ENCODE results near the gene SMURF2. TPM values are rescaled to one million over a fixed set of nuclear protein-coding genes. Genes with fewer than 3 reads are reported as not detected.

SMURF2 gene
- polyA plus RNA-seq, 1 donor from 2014 or later, result 55.2 TPM

DNA sequence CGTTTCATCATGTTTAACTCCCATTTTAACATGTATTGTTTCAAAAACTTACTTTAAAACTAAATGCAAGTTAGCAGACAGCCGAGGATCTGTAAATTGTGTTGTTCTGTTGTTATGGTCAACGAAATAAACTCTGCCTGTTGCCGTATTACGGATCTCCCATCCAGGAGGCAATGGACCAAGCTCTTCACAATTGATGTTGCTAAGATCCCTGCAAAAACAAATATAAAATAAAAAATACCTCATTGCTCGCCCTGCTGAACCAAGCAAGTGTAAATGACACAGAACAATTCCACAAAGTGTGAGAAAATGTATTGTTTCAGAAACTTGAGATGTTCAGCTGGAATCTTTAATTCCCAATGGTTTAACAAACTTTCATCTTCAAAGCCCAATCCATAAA is 90.4 kb downstream of the SMURF2 start:
- H3K79me2 ChIP-seq (replicated peaks; ENCODE audit: insufficient read depth, low read length), result no peaks in the 10 kb centered on the region
- no peak overlapping the region for H2AFZ ChIP-seq (ENCODE audit: low read depth, low read length)
- no peaks in the 10 kb centered on the region for H3F3A ChIP-seq (ENCODE audit: insufficient read depth, low read length, poor library complexity, severe bottlenecking)
- no peak overlapping the region for H3K4me2 ChIP-seq (ENCODE audit: low read length)
- no peak overlapping the region for H3K4me3 ChIP-seq (ENCODE audit: low read length)
- no peaks in the 10 kb centered on the region for H3K9me3 ChIP-seq (ENCODE audit: low read length)
- no peak overlapping the region for H3K9ac ChIP-seq (ENCODE audit: low read length)
- H3K9me2 ChIP-seq (ENCODE audit: insufficient read depth, low read length), result no peaks in the 10 kb centered on the region
- no peaks in the 10 kb centered on the region for H3K36me3 ChIP-seq (ENCODE audit: insufficient read depth, low read length)
- TF ChIP-seq SMC3 (conservative IDR thresholded peaks at IDR 0.05; ENCODE audit: poor library complexity) (no peak), MXI1 (conservative IDR thresholded peaks at IDR 0.05; ENCODE audit: poor library complexity, severe bottlenecking) (no peak), RAD21 (conservative IDR thresholded peaks at IDR 0.05) (no peak), EZH2 (IDR thresholded peaks at IDR 0.05; ENCODE audit: borderline replicate concordance, insufficient read depth, low read length, poor library complexity, severe bottlenecking) (no peak), TAF1 (IDR thresholded peaks at IDR 0.05; ENCODE audit: low read depth) (no peak)
- no peaks in the 10 kb centered on the region for H4K20me1 ChIP-seq (ENCODE audit: insufficient read depth)
- H3K27me3 ChIP-seq (ENCODE audit: insufficient read depth, low read depth, low read length), result no peaks in the 10 kb centered on the region
- no peak overlapping the region for H3K27ac ChIP-seq (ENCODE audit: low read length)

DNA sequence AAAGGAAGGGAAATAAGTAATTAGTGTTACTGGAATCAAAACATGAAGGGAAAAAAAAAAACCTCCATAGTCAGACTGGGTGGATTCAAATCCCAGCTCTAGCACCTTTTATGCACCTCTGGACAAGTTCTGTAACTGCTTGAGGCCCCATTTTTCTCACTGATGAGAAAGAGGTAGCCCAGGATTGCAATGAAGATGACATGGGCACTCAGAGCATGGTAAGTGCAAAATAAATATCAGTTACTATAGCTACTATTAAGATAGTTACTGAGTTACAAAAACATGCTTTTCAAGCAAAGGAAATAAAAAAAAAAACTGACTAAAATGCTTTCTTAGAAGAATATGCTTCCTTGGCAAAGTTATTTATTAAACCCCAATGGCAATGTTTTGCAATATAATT is 96.5 kb downstream of the SMURF2 start:
- no peak overlapping the region for H2AFZ ChIP-seq (ENCODE audit: low read depth, low read length)
- no peak overlapping the region for H3K9ac ChIP-seq (ENCODE audit: low read length)
- no peaks in the 10 kb centered on the region for H4K20me1 ChIP-seq (ENCODE audit: insufficient read depth)
- no peak for TF ChIP-seq RAD21 (conservative IDR thresholded peaks at IDR 0.05)
- TF ChIP-seq POLR2AphosphoS5 (IDR thresholded peaks at IDR 0.05), result no peak
- TF ChIP-seq MXI1 (conservative IDR thresholded peaks at IDR 0.05; ENCODE audit: poor library complexity, severe bottlenecking), result no peak
- TF ChIP-seq EP300 (conservative IDR thresholded peaks at IDR 0.05; ENCODE audit: poor library complexity, severe bottlenecking), result no peak
- no peak for TF ChIP-seq TAF1 (IDR thresholded peaks at IDR 0.05; ENCODE audit: low read depth)
- no peak for TF ChIP-seq EZH2 (IDR thresholded peaks at IDR 0.05; ENCODE audit: borderline replicate concordance, insufficient read depth, low read length, poor library complexity, severe bottlenecking)
- TF ChIP-seq CTCF (IDR thresholded peaks at IDR 0.05; ENCODE audit: poor library complexity, severe bottlenecking), result no peak
- TF ChIP-seq SMC3 (conservative IDR thresholded peaks at IDR 0.05; ENCODE audit: poor library complexity), result no peak
- no peak for TF ChIP-seq REST (IDR thresholded peaks at IDR 0.05; ENCODE audit: borderline replicate concordance)
- H3K79me2 ChIP-seq (replicated peaks; ENCODE audit: insufficient read depth, low read length), result no peaks in the 10 kb centered on the region
- H3K9me2 ChIP-seq (ENCODE audit: insufficient read depth, low read length), result no peaks in the 10 kb centered on the region
- no peaks in the 10 kb centered on the region for H3F3A ChIP-seq (ENCODE audit: insufficient read depth, low read length, poor library complexity, severe bottlenecking)
- no peaks in the 10 kb centered on the region for H3K9me3 ChIP-seq (ENCODE audit: low read length)
- peaks cover 7% of the 10 kb centered on the region for H3K36me3 ChIP-seq (ENCODE audit: insufficient read depth, low read length)
- H3K4me3 ChIP-seq (ENCODE audit: low read length), result no peak overlapping the region
- H3K4me2 ChIP-seq (ENCODE audit: low read length), result no peak overlapping the region
- H3K27me3 ChIP-seq (ENCODE audit: insufficient read depth, low read depth, low read length), result no peaks in the 10 kb centered on the region
- H3K27ac ChIP-seq (ENCODE audit: low read length), result no peak overlapping the region

All from neural cell (in vitro differentiated cells).